ENCODE measurements around the gene POGZ.

Gene POGZ

DNA sequence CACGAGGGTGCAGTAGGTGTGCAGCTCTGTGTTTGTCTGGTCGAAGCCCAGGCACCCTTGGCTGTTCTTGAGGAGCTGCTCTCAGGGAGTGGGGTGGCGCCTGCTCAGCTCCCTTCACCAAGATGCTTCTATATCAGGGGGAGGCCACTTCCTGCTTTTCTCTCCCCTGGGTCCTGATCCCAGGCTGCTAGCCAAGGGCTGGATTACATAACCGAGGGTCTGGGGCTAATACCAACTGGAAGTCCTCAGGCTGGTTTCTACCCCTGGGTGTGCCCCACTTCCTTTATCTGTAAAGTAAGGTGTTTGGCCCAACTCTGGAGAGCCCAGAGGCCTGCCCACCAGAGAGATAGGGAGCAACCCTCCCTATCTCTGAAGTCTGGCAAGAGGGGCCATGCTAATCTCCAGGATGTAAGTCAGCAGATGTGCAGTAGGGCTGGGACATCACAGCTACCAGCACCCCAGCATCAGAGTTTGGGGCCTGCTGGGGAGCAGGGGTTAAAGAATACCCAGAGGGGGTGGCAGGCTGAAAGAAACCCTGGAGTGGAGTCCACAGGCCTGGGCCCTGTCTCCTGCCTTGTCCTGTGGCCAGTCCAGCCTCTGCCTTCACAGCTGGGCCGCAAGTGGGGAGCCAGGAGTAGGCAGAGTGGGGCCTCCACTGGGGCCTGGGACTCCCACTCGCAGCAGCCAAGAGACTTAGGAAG lies 88.9 kb downstream of the POGZ start:
- no peak for DNase-seq

DNA sequence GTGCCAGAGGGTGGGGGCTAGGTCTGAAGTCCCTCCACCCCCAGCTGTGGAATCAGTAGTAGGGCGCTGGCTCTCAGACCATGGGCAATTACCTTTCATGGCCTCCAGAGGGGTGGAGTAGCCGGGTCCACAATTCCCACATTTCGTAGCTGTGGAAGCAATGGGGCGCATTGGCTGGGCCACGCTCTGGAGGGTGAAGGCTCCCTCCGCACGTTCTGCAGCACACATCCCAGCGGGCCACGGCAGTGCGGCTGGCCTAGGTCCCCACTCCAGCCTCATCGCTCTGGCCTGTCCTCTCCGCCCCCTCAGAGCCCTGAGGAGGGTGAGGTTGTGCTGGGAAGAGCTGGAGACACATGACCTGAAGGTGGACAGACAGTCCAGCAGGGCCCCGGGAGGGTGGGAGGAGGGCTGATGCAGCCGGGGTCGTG lies 89.7 kb downstream of the POGZ start:
- no peak for DNase-seq

DNA sequence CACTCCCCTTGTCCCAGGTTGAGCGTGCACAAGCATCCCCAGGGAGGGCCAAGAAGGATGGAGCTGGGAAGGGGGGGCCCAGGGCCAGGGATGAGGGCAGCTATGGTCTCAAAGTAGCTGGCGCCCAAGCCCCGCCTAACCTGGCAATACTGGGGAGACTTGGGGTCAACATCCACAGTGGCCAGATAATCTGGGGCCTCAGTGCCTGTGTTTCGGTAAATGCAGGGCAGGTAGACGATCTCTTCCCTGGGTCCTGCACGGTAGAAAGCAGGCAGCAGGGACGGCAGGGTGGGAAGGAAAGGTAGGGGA lies 90.0 kb downstream of the POGZ start:
- no peak for DNase-seq

DNA sequence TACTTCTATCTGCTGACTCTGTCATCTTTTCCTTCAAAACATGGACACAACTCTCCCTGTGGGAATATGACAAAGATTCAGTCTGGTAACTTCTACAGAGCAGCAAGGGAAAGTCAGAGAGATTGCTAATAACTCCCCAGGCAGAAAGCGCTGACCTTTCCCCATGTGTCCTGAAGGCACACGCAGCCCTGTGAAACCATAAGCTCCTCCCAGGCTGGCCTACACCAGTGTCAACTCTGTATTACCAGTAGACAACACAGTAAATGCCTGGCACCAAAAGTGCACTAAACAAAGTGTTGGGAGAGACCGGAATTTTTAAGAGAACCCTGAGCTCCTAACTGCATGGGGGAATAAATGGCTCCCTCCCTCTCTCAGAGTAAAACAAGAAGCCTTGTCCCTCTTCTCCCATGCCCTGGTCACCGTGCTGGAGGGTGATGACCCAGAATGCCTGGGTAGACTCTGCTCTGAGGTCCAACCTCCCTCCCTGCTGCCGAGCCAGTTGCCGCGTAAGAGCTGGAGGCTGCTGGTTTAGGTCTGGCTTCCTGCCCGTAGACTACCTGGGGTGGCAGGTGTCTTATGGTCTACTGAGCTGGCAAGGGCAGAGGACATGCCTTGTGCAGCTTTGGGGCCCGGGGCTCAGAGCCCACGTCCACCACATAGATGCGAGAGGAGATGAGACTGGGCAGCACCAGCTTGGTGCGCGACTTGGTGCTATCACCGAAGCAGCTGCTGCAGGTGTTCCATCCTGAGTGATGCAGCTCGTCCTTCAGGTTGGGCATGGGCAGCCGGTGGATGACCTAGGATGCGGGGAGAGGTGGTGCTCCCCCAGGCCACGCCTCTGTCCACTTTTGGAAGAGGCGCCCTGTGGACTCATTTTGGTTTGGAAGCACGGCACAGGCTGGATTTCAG lies 90.6 kb downstream of the POGZ start:
- no peak for DNase-seq

DNA sequence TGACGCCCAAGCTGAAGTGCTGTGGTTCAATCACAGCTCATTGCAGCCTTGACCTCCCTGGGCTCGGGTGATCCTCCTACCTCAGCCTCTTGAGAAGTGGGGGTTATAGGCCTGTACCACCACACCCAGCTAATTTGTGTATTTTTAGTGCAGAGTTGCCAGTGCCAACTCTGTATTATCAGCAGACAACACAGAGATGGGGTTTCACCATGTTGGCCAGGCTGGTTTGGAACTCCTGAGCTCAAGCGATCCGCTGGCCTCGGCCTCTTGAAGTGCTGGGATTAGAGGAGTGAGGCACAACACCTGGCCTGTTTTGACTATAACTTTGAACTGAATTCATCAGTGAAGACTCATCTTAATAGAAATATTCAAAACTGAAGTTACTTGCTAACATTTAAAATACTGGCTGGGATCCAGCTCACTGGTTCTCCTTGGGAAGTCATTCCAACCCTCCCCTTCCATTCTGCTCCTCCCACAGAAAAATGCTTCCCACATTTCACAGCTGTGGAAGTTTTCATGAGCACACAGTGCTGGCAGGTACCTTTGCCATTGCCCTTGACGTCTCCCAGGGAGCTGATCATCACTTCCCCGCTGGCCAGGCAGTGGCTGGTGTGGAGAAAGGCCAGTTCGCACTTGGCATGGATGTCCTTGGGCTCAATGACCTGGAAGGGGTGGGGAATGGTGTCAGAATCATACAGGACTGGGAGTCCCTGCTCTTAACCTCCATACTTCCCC lies 91.5 kb downstream of the POGZ start:
- DNase-seq: no peak

DNA sequence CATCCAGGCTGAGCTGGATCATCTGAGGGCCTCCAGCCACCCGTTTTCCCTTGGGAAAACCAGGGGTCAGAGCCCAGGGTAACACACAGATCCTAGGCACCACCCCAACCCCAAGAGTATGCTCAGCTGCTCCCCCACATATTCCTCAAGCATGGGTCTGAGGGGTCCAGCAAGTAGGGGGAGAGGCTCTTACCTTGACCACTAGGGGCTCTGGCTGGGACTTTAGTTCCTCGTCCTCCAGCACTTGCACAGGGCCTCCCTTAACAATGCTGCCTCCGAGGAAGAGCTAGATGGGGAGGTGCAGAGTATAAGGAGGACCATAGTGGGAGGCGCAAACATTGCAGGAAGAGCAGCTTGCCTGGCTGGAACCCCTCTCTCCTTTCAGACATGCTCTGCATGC lies 94.3 kb downstream of the POGZ start:
- no peak for DNase-seq

DNA sequence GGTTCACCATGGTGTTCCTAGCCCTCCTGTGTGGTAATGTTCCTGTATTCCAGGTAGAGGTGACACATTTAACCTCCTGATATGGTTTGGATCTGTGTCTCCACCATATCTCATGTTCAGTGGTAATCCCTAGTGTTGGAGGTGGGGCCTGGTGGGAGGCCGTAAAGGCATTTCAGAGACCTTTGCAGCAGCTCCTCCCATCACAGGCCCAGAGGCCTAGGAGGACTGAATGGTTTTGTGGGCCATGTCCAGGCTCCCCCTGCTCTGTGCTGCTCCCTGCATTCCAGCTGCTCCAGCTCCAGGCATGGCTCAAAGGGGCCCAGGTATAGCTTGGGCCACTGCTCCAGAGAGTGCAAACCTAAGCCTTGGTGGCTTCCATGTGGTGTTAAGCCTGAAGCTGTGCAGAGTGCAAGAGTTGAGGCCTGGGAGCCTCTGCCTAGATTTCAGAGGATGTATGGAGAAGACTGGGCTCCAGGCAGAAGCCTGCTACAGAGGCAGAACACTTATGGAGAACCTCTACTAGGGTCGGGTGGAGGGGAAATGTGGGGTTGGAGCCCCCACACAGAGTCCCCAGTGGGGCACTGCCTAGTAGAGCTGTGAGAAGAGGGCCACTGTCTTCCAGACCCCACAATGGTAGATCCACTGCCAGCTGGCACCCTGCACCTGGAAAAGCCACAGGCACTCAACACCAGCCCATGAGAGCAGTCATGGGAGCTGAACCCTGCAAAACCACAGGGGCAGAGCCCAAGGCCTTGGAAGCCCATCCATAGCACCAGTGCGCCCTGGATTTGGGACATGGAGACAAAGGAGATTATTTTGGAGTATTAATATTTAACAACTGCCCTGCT lies 96.8 kb downstream of the POGZ start:
- DNase-seq: no peak

DNA sequence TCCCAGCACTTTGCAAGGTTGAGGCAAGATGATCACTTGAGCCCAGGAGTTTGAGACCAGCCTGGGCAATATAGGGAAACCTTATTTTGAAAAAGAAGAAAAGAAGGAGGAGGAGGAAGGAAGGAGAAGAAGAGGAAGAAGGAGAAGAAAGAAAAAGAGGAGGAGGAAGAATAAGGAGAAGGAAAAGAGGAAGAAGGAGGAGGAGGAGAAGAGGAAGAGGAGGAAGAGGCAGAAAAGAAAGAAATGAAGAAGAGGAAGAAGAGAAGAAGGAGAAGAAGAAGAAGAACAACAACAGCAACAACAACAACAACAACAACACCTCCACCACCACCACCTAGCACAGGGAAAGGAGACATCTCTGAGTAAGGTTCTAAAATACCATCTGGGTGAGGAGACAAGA lies 97.4 kb downstream of the POGZ start:
- no peak for DNase-seq

DNA sequence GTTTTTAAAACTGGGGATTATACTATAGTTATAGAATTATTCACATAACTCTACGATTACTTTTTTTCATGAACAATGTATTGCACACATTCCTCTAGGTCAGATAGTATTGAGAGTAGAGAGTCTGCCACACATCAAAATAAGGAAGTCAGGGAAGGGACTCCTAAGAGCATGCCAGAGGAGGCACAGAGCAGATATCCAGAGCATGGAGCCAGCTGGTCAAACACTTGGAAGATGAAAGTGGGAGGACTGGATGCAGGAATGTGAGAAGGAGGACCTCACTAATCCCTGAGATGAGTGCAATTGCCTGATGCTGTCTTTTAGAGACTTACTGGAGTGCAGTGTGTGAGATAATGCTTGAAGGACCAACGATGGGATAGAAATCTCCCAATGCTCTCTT lies 102.6 kb downstream of the POGZ start:
- no peak for DNase-seq
